Activated T-cell treated with anti-CD3 and anti-CD28 coated beads, Interleukin-2, amount 50 U/mL, for 48 hours (primary cell): ENCODE results near the gene OR10H1.
"Not testable (repeated sequence)": the region's sequence is repeated elsewhere in the genome, so short reads cannot be mapped to it uniquely, and the experiment has no call there.

Experiments used
- DNase-seq, 2 experiments: peaks; one replicate each; pipeline ENCODE4 v3.0.0-alpha.2; 2020

The OR10H1 gene, protein sequence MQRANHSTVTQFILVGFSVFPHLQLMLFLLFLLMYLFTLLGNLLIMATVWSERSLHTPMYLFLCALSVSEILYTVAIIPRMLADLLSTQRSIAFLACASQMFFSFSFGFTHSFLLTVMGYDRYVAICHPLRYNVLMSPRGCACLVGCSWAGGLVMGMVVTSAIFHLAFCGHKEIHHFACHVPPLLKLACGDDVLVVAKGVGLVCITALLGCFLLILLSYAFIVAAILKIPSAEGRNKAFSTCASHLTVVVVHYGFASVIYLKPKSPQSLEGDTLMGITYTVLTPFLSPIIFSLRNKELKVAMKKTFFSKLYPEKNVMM

DNA sequence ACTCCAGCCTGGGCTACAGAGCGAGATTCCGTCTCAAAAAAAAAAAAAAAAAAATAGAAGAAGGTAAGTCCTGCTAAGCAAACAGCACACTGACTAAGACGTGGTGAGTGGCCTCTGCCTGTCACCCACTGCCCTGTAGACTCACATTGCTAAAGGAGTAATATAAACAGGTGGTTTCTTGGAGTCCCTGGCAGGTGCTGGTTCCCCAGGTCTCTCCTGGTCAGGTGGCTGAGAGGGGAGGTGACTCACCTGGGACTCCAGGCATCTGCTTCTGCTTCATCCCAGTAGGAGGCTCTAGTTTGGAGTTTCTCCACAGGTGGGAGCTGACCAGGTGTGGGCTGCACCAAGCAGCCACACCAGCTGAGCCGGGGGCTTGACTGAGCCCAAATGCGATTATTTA, at the start of gene OR10H1:
Gene OR10H1 (minus strand): TSS at position 359 of the 400 bp plus-strand sequence. CDS start 7,627 bp downstream, outside the sequence.
- no peak for DNase-seq

DNA sequence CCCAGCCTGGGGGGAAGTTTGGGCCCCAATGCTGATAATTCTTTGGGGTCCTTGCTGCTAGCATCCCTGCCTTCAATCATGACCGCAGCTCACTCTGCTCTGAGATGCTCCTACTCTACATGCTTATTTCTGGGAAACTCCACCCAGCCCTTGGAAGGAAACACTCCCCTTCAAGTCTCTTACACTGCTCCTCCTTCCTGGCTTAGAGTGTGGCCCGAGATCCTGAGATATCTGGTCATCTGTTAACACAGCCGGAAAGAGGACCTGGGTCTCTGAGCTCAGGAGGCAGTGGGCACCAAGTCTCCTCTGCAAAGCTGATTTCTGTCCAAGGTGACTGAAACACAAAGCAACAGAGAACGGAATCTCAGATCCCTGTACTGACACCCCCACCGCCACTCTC, 49.4 kb upstream of the OR10H1 start:
- no peak for DNase-seq

DNA sequence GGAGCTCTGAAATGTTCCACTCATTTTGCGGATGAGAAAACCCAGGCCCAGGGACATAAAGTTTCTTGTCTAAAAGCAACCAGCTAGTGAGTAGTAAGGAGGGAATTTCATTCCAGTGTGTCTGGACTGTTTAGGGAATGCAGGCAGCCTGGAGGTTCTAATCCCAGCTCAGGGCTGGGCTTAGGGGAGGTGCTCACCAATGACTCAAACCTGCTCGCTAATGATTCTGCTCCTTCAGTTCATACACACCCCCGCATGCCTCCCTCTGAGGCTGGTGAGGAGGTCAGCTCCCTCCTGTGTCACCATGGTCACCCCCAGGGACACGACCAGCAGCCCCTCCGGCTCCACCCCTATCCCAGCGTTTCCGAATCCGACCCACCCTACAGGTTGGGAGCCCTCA, 47.8 kb upstream of the OR10H1 start:
- no peak for DNase-seq

DNA sequence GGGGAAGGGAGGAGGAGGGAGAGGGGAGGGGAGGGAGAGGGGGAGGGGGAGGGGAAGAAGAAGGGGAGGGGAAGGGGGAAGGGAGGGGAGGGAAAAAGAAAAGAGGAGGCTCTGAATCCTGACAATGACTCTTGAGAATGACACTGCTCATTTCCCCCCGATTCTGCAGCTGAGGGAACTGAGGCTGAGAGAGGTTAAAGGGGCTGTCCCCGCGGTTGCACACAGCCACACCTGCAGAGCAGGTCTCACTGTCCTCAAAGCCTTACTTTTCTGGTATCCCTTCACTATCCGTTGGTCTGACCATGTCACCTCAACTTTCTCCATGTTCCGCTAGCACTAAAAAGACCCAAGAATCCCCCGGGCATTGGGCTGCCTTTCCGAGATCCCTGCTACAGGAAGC, 47.0 kb upstream of the OR10H1 start:
- DNase-seq, result no peak

- no peak for DNase-seq
Observed at GRCh38 chr19:15860522-15860921, 45.1 kb upstream of the OR10H1 start.

DNA sequence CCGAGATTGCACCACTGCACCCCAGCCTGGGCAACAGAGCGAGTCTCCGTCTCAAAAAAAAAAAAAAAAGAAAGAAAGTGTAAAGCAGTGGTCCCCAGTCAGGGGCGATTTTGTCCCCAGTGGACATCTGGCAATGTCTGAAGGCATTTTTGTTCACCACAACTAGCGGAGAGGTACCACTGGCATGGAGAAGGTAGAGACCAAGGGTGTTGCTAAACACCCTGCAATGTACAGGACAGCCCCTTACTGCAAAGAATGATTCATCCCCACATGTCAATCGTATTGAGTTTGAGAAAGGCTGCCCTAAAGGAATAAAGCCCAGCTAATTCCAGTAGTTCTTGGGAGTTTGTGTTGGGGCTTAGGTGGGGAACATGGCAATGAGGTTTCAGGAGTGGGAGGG, 43.7 kb upstream of the OR10H1 start:
- DNase-seq, result no peak

GRCh38 chr19:15850385-15850784, 34.9 kb upstream of the OR10H1 start:
- no peak for DNase-seq

DNA sequence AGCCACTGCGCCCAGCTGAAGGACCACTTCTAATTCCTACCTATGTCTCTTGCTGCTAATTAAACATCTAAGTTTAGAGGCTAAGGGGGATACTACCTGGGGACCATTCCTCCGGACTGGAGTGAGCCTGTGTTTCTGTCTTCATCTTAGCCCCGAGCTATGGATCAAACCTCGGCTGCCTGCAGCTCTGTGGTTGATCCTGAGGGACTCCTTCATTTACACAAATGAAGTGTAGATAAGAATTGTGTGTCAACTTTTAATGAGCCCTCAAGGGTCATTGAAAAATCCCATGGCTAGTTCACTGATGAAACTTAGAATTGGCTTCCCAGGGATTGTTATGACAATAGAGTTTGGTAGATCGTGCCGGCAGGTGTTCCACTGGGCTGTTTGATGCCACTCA, 31.5 kb upstream of the OR10H1 start:
- no peak for DNase-seq

DNA sequence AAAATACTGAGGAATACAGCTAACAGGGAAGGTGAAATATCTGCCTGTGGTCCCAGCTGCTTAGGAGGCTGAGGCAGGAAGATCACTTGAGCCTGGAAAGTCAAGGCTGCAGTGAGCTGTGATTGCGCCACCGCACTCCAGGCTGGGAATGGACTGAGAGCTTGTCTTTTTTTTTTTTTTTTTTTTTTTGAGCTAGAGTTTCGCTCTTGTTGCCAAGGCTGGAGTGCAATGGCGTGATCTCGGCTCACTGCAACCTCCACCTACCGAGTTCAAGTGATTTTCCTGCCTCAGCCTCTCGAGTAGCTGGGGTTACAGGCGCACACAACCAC, 28.4 kb upstream of the OR10H1 start:
- not testable (repeated sequence) for DNase-seq

DNA sequence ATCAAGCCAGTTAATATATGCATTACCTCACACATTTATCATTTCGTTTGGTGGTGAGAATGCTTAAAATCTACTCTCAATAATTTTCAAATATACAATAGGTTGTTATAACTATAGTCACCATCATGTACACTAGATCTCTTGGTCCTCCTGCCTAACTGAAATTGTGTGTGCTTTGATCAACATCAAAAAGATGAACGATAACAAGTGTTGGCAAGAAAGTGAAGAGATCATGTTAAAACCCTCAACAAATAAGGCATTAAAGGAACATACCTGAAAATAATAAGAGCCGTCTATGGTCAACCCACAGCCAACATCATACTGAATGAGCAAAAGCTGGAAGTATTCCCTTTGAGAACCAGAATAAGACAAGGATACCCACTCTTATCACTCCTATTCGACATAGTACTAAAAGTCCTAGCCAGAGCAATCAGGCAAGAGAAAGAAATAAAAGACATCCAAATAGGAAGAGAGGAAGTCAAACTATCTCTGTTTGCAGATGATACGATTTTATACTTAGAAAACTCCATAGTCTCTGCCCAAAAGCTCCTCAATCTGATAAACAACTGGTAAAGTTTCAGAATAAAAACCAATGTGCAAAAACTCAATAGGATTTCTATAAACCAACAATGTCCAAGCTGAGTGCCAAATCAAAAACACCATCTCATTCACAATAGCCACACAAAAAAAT, 27.9 kb upstream of the OR10H1 start:
- DNase-seq, result no peak

DNA sequence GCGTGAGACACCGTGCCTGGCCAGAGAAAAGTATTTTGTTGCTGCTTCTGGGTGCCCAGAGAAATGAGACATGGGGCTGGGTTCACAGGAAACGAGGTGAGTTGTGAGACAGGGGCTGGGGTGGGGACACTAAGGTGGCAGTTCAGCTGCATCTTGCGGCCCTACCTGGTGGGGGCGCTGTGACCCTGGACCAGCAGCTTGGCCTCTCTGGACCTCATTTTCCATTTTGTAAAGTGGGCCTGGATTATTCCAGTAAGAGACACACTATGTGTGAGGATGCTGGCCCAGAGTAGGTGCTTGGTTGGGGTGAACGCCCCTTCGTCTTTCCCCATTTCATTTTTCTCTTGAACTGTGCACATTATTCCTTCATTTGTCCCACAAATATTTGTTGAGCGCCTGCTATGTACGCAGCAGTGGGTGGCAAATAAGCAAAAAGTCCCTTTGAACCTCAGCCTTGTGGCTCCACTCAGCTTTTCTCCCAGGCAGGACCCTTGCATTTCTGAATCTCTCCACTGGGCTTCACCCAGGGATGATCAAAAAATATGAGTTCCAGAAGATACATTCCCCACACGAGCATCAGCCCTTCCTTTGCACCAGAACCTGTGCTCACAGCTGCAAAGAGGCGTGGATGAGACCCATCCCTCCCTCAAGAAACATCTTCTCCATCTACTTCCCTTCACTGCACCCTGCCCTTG, 26.6 kb upstream of the OR10H1 start:
- DNase-seq, result peak; percentile 25 to 48

DNA sequence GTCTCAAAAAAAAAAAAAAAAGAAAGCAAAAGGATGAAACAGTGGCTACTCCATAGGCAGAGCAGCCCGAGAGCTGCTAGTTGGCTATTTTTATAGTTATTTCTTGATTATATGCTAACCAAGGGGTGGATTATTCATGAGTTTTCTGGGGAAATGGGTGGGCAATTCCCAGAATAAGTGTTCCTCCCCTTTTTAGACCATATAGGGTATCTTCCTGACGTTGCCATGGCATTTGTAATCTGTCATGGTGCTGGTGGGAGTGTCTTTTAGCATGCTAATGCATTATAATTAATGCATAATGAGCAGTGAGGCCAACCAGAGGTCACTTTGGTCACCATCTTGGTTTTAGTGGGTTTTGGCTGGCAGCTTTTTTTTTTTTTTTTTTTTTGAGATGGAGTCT, 25.4 kb upstream of the OR10H1 start:
- no peak for DNase-seq

DNA sequence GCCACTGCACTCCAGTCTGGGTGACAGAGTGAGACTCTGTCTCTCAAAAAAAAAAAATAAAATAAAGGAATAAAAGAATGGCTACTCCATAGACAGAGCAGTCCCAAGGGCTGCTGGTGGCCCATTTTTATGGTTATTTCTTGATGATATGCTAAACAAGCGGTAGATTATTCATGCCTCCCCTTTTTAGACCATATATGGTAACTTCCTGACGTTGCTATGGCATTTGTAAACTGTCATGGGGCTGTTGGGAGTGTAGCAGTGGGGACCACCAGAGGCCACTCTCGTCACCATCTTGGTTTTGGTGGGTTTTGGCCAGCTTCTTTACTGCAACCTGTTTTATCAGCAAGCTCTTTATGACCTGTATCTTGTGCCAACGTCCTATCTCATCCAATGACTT, 24.4 kb upstream of the OR10H1 start:
- not testable (repeated sequence) for DNase-seq

DNA sequence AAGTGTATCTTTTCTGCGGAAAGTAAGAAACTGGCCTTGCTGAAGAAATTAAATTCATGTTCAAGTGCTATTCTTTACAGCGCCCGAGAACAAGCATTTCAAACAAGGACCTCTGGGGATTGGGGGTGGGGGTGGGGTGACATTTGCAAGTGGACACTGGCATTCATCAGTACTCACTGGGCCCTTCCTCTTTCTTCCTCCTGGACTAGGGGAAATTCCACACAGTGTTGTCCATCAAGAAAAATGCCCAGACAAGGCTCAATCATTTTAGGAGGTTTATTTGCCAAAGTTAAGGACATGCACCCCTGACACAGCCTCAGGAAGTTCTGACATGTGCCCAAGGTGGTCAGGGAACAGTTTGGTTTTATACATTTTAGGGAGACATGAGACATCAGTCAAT, 22.9 kb upstream of the OR10H1 start:
- no peak for DNase-seq

- no peak for DNase-seq
Observed at GRCh38 chr19:15837221-15837731, 21.8 kb upstream of the OR10H1 start.

GRCh38 chr19:15836330-15837220, 21.1 kb upstream of the OR10H1 start:
- DNase-seq, result peak; percentile 96 to 97

DNA sequence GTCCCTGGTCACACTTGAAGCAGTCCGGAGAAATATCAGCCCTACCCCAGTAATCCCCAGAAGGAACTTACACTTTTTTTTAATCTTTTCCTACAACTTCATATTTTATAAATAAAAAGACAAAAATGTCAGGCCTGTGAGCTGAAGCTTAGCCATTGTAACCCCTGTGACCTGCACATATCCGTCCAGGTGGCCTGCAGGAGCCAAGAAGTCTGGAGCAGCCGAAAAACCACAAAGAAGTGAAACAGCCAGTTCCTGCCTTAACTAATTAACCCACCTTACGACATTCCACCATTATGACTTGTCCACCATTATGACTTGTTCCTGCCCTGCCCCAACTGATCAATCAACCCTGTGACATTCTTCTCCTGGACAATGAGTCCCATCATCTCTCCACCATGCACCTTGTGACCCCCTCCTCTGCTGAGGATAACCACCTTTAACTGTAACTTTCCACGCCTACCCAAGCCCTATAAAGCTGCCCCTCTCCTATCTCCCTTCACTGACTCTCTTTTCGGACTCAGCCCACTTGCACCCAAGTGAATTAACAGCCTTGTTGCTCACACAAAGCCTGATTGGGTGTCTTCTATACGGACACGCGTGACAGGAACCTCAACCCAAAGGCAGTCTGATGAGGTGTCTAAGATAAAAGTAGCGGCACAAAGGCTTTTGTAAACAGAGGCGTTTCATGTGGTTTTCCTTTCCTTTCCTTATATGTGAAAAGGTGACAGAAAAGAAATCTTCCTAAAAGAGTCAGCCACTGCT, 20.3 kb upstream of the OR10H1 start:
- DNase-seq, result peak; percentile 52 to 55

- DNase-seq, result not testable (repeated sequence)
Observed at GRCh38 chr19:15834232-15834631, 18.8 kb upstream of the OR10H1 start.

GRCh38 chr19:15831626-15832025, 16.2 kb upstream of the OR10H1 start:
- no peak for DNase-seq

GRCh38 chr19:15829786-15830185, 14.3 kb upstream of the OR10H1 start:
- DNase-seq, result no peak

GRCh38 chr19:15829306-15829698, 13.8 kb upstream of the OR10H1 start:
- no peak for DNase-seq
